Heart right ventricle (tissue), 16 donors: ENCODE results near the gene LANCL1. TPM values are rescaled to one million over a fixed set of nuclear protein-coding genes. Genes with fewer than 3 reads are reported as not detected.
"Not testable (repeated sequence)": the region's sequence is repeated elsewhere in the genome, so short reads cannot be mapped to it uniquely, and the experiment has no call there.

Source experiments
- ATAC-seq, 8 donors: fragments of 200-7000 bp; cut with Tn5 transposase; one replicate each; pipeline ENCODE4 v1.9.1; 2020; ENCODE audit warnings: mild to moderate bottlenecking in 8 of 8, moderate library complexity in 8 of 8, moderate number of reproducible peaks in 1 of 8
- DNase-seq, 2 donors: peaks; one replicate each; pipeline ENCODE4 v3.0.0-alpha.2; 2020
- H3K27ac ChIP-seq, 10 donors: fragments of 200-600 bp; sonication (generic) in 2 of 10; one replicate each; pipeline versions ENCODE4 v1.5.0 to v1.8.0; 2020 to 2022; ENCODE audit warnings: mild to moderate bottlenecking in 3 of 10
- H3K27me3 ChIP-seq, 7 donors: fragments of 200-600 bp; one replicate each; pipeline ENCODE4 v1.8.0; 2021 to 2022; ENCODE audit warnings: mild to moderate bottlenecking in 2 of 7
- H3K36me3 ChIP-seq, 9 donors: fragments of 200-600 bp; sonication (generic) in 1 of 9; one replicate each; pipeline versions ENCODE4 v1.5.0 to v1.8.0; 2020 to 2022; ENCODE audit warnings: mild to moderate bottlenecking in 2 of 9
- H3K4me1 ChIP-seq, 9 donors: fragments of 200-600 bp; sonication (generic) in 1 of 9; one replicate each; pipeline versions ENCODE4 v1.5.0 to v1.8.0; 2020 to 2022; ENCODE audit warnings: mild to moderate bottlenecking in 4 of 9
- H3K4me3 ChIP-seq, 10 donors: fragments of 200-600 bp; sonication (generic) in 2 of 10; one replicate each; pipeline versions ENCODE4 v1.5.0 to v1.8.0; 2020 to 2022; ENCODE audit warnings: mild to moderate bottlenecking in 7 of 10, moderate library complexity in 2 of 10
- H3K9me3 ChIP-seq, 11 donors: fragments of 200-600 bp in 10 of 11; sonication (generic) in 2 of 11; one replicate each; pipeline versions ENCODE4 v1.5.0 to v1.8.0; 2013 to 2022; ENCODE audit warnings: mild to moderate bottlenecking in 2 of 11, control low read depth in 1 of 11, moderate library complexity in 1 of 11
- WGBS, 2 donors: extraction: QIAGEN DNeasy Blood & Tissue Kit; methylation state at CpG; one replicate each; pipeline ENCODE4 v1.1.7; 2013; ENCODE audit warnings: inconsistent platforms in 1 of 2; 5-methylcytosine and 5-hydroxymethylcytosine counted together
- intact Hi-C, 10 donors: fragments of 100-400 bp; cut with DNase I; formaldehyde crosslinking; loops; one replicate each; pipeline versions ENCODE4 v1.11.1 to v1.14.2; 2022
- polyA plus RNA-seq, 2 donors: library from polyadenylated mRNA; stranded (reverse); fragments of 200-250 nt; gene quantifications; one replicate each; pipeline ENCODE4 v1.2.3, GENCODE V29; 2013
- total RNA-seq, 10 donors: library from RNA; stranded (reverse); fragmentation: NEBNext Ultra II Directional in 3 of 10; extraction: Animal tissue kit (Norgen Biotek cat#: 25700) in 3 of 10; gene quantifications; one replicate each; pipeline versions ENCODE4 v1.2.1 to v1.2.4, GENCODE V29; 2021 to 2023
- TF ChIP-seq, protein P1 (sequence below), 9 donors: fragments of 200-600 bp; sonication (generic) in 2 of 9; IDR thresholded peaks; one replicate each; pipeline versions ENCODE4 v1.5.0 to v1.8.0; 2021 to 2022; ENCODE audit warnings: antibody characterized with exemption in 9 of 9, mild to moderate bottlenecking in 5 of 9, moderate library complexity in 1 of 9
- donor health status: Arrhythmogenic right ventricular cardiomyopathy.
- donor health status: ischemic (EF 13 %, LVEDD 7.1; RV severe dilation, severe dysfunction).
- donor health status: healthy with polysubstance abuse.
- donor health status: DM: no; HTN: yes; CAD: no.
- donor health status: DM: no; HTN: no; CAD: no.
- donor health status: ischemic (EF 25% LVEDD 6.9; RV normal size, moderate dysfunction).
- donor health status: ischemic (EF 25% LVEDD 5.7; RV mildly dilated, moderate dysfunction).
- donor health status: healthy.
- donor health status: DM: yes; HTN: yes; CAD: no.
- donor health status: Ischemic cardiomyopathy.
- donor health status: ischemic (EF 35%, LVEDD 5.7; RV mildly dilated, moderate dysfunction).
- donor health status: nonischemic (EF 11% LVEDD 7.7; RV severe dilation, severe dysfunction).
- donor health status: DM: yes; HTN: yes; CAD: no.
- donor health status: PGD.
- donor health status: ischemic (EF 29% LVEDD 5.4; RV normal size, mild dysfunction).
- donor health status: nonischemic (EF 23%, LVEDD 6.1; RV moderate dilation, normal function).

Gene LANCL1
- total and polyA plus RNA-seq, 12 donors = 5.9 to 76.1 (median 58.9) TPM

DNA sequence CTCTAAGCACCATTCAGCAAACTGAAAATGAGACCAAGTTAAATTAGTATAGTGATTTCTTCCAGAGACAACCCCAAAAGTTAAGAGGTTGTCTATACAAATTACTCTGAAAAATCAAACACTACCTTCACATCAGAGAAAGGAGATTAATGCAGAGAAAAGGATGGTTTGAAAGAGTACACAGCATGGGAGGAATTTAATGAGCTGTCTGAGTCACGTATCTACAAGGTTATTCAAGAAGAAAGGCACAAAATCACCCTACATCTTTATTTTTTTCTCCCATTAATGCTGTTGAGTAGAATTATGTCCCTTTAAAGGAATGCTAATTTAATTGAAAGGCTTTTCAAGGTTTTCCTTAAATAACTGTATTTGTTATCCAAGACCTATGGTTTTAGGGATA is 41.1 kb downstream of the LANCL1 start:
- Histone ChIP-seq H3K36me3 (peaks cover 0 to 100% (median 43%) of the 10 kb centered on the region in 9 donors), H3K9me3 (no peaks in the 10 kb centered on the region), H3K4me1 (peaks cover 0 to 6% (median 0%) of the 10 kb centered on the region in 9 donors), H3K27me3 (no peaks in the 10 kb centered on the region), H3K4me3 (no peak overlapping the region), H3K27ac (no peak overlapping the region)
- WGBS, 2 donors = 88 to 100% methylated on average over 1 of the region's 1 CpG
- intact Hi-C loops = no loop called here
- TF ChIP-seq, protein P1, sequence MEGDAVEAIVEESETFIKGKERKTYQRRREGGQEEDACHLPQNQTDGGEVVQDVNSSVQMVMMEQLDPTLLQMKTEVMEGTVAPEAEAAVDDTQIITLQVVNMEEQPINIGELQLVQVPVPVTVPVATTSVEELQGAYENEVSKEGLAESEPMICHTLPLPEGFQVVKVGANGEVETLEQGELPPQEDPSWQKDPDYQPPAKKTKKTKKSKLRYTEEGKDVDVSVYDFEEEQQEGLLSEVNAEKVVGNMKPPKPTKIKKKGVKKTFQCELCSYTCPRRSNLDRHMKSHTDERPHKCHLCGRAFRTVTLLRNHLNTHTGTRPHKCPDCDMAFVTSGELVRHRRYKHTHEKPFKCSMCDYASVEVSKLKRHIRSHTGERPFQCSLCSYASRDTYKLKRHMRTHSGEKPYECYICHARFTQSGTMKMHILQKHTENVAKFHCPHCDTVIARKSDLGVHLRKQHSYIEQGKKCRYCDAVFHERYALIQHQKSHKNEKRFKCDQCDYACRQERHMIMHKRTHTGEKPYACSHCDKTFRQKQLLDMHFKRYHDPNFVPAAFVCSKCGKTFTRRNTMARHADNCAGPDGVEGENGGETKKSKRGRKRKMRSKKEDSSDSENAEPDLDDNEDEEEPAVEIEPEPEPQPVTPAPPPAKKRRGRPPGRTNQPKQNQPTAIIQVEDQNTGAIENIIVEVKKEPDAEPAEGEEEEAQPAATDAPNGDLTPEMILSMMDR (IDR thresholded peaks at IDR 0.05) = no peak
- DNase-seq (no peak), ATAC-seq (no peak)

DNA sequence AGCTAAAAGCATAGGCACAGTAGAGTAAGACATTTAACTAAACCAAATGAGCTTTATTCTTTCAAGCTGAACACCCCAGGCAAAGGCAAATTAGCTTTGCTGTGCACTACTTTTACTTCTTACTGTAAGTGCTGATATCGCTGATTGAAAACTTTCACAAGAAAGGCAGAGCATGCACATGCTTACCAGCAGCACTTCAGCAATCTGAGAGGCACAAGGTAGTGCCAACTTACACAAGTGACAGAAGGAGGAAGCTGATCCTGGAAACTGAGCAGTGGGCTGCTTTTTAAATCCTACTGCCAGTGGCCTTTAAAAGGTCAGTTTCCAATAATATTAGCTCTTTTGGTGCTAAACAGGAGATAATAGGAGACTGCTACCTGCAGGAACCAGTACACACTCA is 43.9 kb downstream of the LANCL1 start:
- ATAC-seq = peak in 2 of 8 donors; percentile 37 to 82
- no peak overlapping the region for H3K4me3 ChIP-seq
- no peak for DNase-seq
- H3K4me1 ChIP-seq = peaks cover 0 to 6% (median 0%) of the 10 kb centered on the region in 9 donors
- TF ChIP-seq, protein P1 (IDR thresholded peaks at IDR 0.05) = no peak
- whole genome bisulfite sequencing, 2 donors = 45 to 69% methylated on average over 1 of the region's 1 CpG
- H3K27me3 ChIP-seq = no peaks in the 10 kb centered on the region
- H3K36me3 ChIP-seq = peaks cover 0 to 85% (median 40%) of the 10 kb centered on the region in 9 donors
- no peak overlapping the region for H3K27ac ChIP-seq
- intact Hi-C loops = no loop called here
- peaks cover 0 to 11% (median 4%) of the 10 kb centered on the region in 11 donors for H3K9me3 ChIP-seq

DNA sequence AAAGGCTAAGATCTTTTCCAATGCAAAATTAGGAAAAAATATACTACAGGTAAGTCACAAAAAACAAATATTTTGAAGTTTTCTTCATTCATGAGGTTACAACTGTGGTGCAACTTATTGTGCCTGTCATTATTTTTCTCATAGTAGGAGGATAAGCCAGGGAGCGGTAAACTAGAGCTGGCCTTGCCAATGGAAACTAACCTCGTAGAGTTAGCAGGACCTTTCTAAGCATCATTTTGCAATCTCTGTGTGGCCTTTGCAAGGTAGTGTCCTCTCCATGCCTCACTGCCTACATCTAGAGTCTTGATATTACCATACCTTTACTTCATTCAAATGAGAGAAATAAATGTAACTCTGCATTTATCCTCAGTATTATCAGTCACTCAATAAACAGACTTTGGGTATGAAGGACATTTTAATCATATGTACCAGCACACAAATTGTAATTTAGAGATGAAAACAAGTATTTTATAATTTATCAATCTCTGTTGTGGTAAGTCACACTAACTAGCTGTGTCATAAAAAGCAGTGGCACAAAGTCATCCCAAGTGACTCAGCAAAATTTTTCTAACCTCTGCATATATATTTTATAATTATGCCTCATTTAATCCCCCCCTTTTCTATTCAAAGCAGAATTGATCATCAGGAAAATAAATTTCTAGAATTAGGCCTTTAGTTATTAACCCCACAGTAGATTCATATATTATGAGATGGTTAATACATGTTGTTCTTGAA is 47.0 kb downstream of the LANCL1 start:
- ATAC-seq (no peak), DNase-seq (no peak)
- Histone ChIP-seq H3K27me3 (no peaks in the 10 kb centered on the region), H3K4me3 (no peak overlapping the region), H3K36me3 (peaks cover 0 to 61% (median 17%) of the 10 kb centered on the region in 9 donors), H3K27ac (no peak overlapping the region), H3K4me1 (peaks cover 0 to 6% (median 0%) of the 10 kb centered on the region in 9 donors), H3K9me3 (peaks cover 0 to 41% (median 21%) of the 10 kb centered on the region in 11 donors)
- WGBS, 2 donors = 90 to 91% methylated on average over 2 of the region's 2 CpGs
- intact Hi-C loops = no loop called here
- TF ChIP-seq, protein P1 (IDR thresholded peaks at IDR 0.05) = no peak

DNA sequence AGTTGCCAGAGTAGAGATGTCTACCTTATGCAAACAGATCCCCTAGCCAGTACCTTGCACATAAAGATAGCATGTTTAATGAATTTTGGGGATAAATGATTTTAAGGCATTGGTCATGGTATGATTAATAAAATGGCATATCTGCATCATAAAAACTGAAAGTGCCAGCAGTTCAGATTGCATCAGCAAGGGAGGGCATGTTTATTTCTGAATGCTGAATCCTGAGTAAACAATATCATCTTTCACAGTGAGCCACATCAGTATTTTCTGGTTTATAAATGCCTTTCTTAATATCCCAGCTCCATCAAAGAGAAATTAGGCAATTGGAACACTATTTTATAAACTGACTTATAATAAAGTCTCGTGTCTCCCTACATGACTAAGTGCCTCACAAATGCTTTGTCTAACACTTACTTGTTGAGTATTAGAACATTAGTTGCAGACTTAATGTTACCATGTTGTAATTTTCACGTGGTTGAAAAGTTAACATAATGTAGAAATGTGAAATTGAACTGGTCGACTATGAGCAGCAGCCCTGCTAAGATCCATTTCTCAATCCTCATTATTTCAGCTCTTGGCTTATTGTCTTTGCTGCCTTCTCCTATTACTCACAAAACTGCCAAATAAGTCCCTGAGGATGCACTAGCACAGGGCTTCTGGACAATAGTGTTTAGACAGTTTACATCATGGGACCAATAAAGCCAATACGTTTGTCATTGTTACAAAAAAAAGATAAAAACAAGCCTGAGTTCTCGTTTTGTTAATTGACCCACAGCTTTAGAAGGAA is 48.0 kb downstream of the LANCL1 start:
- TF ChIP-seq, protein P1 (IDR thresholded peaks at IDR 0.05) = no peak
- Histone ChIP-seq H3K4me1 (peaks cover 0 to 6% (median 0%) of the 10 kb centered on the region in 9 donors), H3K36me3 (peaks cover 0 to 51% (median 11%) of the 10 kb centered on the region in 9 donors), H3K9me3 (peaks cover 0 to 51% (median 31%) of the 10 kb centered on the region in 11 donors), H3K4me3 (no peak overlapping the region), H3K27me3 (no peaks in the 10 kb centered on the region), H3K27ac (no peak overlapping the region)
- intact Hi-C loops = no loop called here
- DNase-seq (no peak), ATAC-seq (peak in 1 of 8 donors; percentile 25)
- 67 to 69% methylated on average over 5 of the region's 5 CpGs for WGBS, 2 donors

DNA sequence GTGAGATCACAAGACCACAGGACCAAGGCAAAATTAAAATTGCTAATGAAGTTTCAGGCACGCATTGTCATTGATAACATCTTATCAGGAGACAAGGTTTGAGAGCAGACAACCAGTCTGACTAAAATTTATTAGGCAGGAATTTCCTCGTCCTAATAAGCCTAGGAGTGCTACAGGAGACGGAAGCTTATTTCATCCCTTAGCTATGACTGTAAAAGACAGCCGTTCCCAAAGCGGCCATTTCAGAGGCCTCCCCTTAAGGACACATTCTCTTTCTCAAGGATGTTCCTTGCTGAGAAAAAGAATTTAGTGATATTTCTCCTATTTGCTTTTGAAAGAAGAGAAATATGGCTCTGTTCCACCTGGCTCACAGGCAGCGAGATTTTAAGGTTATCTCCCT is 49.2 kb downstream of the LANCL1 start:
- H3K27ac ChIP-seq, H3K4me1 ChIP-seq, intact Hi-C loops, ATAC-seq, H3K27me3 ChIP-seq, DNase-seq, H3K4me3 ChIP-seq: not testable (repeated sequence)
- Histone ChIP-seq H3K9me3 (peaks cover 0 to 54% (median 32%) of the 10 kb centered on the region in 11 donors), H3K36me3 (peaks cover 0 to 38% (median 11%) of the 10 kb centered on the region in 9 donors)
- WGBS, 2 donors = 95 to 96% methylated on average over 6 of the region's 6 CpGs
